Activated T-helper 1 cell treated with anti-CD3 and anti-CD28 coated beads, Interleukin-2, amount 50 U/mL, for 16 hours (primary cell): Measurements from ENCODE around the gene METTL15.
"Not testable (repeated sequence)": the region's sequence is repeated elsewhere in the genome, so short reads cannot be mapped to it uniquely, and the experiment has no call there.

Experiments
- DNase-seq, 2 donors: peaks; one replicate each; pipeline ENCODE4 v3.0.0-alpha.2; 2020; ENCODE audit warnings: low read depth in 1 of 2, low spot score in 1 of 2

METTL15 gene

DNA sequence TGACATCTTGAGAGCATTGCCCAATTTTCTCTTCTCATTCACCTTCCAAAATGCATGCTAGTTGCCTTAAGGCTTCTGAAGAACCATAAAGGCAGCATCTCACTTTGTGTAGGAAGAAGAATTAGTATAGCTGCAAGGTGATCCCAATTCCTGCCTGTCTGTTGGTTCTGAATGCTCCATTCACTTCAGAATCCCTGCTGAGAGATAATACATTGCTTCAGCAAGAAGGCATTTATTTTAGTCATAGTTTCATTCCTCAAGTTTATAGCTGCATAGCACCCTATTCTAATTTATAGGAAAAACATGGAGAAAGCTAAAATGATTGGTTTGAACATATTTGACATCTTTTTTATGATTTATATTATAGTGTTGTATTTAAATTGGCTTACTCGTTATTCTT, 181.3 kb downstream of the METTL15 start:
- DNase-seq, result no peak

DNA sequence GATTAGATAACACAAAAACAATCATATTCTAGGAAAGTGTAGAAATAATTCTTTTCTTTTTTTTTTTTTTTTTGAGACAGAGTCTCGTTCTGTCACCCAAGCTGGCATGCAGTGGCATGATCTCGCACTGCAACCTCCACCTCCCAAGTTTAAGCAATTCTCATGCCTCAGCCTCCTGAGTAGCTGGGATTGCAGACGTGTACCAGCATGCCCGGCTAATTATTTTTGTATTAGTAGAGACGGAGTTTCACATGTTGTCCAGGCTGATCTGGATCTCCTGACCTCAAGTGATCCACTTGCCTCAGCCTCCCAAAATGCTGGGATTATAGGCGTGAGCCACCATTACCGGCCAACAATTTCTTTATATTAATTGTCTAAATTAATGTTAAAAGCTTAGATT, 182.8 kb downstream of the METTL15 start:
- DNase-seq, result not testable (repeated sequence)

DNA sequence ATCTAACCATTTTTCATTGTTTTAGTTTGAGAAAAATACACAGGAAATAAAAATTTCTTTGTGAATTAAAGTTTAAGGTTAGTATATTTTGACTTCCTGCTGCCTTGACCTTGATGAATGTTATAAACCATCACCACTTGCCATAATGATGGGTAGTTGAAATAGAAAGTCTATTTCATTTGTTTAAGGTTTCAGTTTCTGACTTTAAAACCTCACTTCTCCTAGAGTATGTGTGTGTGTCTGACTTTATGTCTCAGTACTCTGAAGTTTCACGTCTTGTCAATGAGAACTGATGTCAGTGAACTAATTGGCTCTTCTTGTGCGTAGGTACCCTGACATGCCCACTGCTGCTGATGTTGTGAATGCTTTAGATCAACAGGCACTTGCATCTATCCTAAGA, 188.2 kb downstream of the METTL15 start:
- no peak for DNase-seq

DNA sequence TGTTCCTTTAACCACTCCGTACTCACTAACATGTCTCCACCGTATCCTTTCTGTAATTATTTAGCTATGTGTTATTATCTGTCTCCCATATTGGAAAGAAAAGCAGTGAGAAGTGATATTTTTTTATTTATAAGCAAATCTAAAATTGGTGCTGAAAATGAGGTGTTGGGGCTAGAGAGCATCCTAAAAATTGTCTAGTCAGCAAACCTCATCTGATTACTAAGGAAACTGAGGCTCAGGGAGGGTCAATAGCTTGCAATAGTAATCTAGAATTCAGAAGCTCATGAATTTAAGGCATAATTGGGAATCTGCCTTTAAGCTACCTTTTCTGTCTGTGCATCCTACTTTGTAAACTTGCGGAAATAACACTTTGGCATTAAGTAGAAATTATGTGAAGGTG, 190.0 kb downstream of the METTL15 start:
- no peak for DNase-seq

DNA sequence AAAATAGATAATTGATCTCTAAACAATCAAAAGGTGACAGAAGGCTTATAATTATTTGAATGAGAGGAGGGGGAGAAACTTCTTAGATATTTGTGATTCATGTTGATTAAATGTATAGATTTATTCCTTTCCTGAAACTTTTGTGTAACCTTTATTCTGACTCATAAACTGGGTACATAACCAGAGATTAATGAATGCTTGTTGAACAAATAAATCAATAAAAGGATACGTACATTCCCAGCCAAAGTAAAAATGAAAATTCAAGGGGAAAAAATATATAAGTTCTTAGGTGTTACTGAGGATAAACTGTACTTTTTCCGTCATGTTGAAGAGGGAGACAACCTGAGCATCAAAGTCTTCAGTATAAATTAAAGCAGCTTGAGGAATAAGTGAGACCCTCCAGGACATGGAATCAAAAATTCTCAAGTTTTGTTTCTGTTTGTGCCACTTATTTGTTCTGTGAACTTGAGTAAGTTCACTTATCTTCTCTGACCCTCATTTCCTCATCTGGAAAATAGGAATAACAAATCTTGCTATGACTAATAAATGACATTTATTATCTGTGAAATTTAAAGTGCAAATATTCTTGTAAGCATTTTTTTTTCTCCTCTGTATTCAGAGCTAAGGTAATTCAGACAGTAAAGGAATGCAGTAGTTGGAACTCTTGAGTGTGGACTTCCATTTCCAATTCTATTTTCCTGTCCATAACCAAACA, 195.4 kb downstream of the METTL15 start:
- DNase-seq, result no peak

DNA sequence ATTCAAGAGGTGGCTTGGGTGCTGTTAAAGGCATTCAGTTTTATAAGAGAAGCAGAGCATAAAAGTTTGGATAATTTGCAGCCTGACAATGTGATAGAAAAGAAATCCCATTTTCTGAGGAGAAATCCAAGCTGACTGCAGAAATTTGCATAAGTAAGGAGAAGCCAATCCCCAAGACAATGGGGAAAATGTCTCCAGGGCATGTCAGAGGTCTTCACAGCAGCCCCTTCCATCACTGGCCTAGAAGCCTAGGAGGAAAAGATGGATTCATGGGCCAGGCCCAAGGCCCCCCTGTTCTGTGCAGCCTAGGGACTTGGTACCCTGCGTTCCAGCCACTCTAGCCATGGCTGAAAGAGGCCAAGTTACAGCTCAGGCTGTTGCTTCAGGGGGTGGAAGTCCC, 207.3 kb downstream of the METTL15 start:
- DNase-seq, result no peak

DNA sequence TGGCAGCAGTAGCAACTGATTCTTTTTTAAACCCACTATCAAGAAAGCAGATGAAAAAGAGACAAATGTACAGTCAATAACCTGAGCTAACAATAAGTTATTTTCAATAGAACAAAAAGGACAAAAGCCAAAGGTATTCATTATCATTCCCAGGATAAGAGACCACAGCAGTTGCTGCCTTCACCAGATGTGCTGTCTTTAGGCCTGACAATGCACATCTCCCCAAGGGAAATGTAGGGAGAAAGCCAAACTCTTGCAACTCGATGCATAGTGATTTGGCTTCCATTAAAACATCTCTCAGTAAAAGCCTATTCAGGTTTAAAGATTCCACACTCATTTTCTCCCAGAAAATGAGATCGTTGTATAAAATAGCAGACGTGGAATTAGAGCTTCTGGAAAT, 210.7 kb downstream of the METTL15 start:
- DNase-seq, result no peak

DNA sequence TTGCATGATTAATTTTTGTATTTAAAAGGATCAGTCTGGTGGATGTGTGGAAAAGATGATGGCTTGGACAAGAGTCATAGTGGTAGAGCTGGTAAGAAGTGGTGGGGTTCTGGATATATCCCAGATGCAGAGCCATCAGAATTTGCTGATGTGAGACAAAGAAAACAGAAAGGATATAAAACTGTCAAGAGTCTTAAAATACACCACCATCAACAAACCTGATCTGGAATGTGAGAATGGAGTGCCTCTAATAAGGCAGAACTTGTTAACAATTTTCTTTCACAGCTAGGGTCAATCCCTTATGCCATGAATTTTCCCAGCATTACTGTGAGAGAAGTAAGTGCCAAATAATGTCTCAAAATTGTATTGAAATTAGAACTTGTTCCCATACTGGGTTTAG, 215.4 kb downstream of the METTL15 start:
- no peak for DNase-seq

DNA sequence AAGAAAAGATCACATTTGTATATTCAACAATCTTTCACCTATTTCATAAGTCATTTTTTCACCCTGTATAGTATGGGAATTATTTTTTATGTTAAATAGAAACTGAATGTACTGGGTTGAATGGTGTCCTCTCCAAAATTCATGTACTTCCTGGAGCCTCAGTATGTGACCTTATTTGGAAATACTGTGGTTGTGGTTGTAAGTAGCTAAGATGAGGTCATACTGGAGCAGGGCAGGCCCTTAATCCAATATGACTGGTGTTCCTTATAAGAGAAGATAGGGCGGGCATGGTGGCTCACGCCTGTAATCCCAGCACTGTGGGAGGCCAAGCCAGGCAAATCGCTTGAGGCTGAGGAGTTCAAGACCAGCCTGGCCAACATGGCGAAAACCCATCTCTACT, 224.2 kb downstream of the METTL15 start:
- not testable (repeated sequence) for DNase-seq

DNA sequence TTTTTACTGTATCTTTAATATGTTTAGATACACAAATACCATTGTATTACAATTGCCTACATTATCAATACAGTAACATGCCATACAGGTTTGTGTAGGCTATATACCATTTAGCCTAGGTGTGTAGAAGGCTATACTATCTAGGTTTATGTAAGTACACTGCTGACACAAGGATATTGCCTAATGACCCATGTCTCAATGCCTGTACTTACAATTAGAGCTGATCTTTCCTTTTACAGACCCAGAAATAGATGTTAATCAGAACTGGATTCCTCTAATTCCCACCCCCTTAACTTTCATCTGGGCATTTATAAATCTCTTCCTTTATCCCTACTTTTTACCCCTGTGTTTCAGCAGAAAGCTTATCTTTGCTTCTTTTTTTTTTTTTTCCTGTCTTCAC, 229.5 kb downstream of the METTL15 start:
- no peak for DNase-seq

DNA sequence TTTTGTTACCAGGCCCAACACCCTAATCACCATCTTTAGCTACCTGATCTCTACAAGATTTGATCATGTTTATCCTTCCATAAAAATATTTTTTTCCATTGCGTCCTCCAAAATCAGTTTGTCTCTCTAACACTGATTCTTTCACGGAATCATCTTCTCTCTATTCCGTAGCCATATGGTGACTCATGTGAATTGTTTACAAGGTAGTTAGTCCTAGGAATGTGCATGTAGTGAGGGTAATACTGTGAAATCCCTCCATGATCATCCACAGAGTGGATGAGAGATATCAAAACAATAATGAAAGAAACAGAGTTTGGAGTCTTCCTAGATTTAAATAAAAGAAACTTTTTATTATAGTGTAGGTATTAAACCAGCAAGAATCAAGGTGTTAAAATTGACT, 230.2 kb downstream of the METTL15 start:
- no peak for DNase-seq

DNA sequence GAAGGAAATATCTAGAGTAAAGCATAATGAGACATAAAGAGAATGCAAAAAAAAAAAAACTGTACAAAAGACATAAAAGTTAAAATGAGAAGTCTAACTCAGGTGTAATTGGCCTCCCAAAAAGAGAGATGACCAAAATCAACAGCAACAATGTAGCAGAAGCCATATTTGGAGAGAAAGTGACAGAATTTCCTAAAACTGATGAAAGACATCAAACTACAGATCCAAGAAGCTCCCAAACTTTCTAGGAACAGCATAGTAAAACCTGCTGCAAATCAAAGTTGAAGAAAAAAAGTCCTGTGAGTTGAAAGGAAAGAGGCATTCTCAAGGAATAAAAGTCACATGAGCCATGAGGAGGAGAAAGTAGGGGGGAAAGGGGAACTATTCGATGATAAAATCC, 231.3 kb downstream of the METTL15 start:
- no peak for DNase-seq

DNA sequence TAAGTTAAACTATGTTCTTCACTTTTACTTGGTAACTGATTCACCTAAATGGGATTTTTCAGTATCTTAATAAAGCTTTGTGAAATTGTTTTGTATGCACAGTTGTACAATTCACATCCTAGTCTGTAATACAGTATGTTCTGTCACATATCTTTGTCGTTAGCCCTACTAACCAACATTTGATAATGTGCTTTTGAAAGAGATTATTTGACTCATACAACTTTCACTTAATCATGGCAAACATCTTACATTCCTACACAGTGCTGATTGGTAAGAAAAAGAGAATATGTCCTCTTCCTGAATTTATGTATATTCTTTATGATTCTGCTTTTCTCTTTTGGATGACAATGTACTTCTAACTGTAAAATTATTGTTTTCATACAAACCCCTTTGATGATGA, 234.5 kb downstream of the METTL15 start:
- DNase-seq, result no peak

DNA sequence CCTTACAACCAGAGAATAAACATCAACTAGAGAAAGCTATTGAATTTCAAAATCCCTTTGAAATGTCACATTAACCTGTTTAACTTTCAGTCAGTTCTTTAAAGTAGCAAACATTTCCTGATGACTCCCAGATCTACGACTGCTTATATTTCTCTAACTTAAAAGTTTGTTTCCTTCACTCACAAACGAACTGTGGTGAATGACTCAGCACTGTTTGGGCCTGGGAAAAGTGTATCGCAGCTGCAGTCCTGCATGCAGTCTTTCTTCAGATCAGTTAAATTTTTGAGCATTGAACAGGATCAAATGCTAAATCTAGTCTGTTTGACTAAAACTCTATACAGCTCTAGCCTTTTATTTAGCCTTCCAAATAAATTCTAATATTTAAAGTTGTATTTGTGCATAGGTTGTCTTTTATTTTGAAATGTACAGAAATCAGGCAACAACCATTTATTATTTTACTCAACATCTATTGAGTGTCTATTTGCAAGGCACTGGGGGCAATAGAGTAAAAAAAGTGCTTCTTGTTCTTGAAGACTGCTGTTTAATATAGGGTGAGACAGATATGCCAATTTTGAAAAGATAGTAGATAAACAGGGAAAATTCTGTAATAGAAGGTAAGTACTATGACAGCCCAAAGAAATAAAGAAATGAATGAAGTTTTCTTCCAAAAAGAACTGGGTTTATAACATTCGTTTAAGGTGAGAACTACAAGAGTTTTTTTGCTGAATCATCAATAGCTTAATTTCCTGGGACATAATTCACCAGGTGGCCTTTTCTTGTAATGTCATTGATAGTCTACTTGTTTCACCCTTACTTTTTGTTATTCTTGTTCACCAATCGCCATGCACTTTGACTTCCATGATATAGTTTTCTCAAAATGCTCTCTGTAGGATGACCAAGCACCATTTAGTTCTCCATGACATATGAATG, 235.4 kb downstream of the METTL15 start:
- no peak for DNase-seq

DNA sequence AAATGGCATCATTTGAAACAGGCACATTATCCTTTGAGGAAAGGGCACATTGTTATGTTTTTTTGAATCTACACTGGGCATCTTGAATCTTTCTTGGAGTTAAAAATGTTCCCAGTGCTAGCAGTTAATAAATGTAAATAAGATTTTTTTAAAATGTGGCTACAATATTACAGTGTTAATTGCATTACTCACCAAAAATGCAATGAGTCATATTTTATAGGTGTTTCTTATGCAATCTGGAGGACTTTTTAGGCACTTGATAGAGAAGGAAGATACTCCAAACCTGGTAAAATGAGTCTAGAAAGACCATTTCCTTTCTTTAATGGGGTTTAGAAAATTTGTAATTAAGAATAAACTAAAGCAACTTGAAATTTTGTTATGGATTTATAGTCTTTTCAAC, 238.0 kb downstream of the METTL15 start:
- DNase-seq, result no peak

DNA sequence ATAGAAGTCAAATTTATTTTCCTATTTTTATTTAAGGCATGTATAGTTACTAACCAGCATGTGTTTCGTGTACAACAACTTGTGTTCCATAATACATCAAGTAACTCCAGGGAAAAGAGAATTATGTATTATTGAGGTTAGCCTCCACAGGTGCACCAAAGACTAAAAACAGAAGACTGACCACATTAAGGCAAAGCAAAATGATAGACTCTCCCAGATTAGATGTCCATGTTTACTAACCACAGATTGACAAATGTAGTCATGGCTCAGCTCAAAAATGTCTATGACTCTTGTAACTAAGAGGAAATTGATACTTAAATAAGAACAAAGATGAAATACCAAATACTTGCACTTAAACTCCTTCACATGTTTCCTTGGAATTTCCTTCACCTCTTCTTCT, 238.5 kb downstream of the METTL15 start:
- DNase-seq, result no peak

DNA sequence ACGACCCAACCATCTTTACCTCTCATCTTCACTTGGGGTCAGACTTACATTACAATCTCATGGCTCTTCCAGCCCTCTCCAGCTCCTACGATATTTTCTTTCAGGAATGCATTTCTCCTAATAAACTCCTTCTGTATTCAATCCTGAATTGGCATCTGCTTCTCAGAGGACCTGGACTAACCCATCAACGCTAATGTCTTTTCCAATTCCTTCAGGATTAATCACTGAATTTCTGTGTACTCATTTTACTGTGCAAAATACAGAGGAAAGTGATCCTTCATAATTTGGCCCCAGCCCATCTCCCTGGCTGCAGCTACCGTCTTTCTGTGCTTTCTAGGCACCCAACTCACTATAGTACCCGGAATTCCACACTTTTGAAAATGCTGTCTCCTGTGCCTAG, 239.2 kb downstream of the METTL15 start:
- DNase-seq, result no peak

DNA sequence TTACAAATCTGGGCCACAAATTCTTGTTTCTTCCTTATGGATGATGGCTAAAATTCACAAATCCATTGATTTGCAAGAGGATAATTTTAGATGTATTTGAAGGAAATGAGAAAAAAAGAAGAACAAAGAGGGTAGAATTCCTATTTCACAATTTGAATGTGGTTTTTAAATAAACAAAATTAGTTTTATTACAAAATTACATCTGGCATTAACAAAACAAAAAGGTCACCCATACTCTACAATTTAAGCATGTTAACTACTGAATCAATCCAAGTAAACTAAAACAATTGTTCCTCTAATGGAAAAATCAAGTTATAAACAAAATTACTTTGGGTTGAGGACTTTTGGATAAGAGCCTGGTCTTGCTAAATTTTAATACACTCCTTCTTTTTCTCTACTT, 242.0 kb downstream of the METTL15 start:
- no peak for DNase-seq

DNA sequence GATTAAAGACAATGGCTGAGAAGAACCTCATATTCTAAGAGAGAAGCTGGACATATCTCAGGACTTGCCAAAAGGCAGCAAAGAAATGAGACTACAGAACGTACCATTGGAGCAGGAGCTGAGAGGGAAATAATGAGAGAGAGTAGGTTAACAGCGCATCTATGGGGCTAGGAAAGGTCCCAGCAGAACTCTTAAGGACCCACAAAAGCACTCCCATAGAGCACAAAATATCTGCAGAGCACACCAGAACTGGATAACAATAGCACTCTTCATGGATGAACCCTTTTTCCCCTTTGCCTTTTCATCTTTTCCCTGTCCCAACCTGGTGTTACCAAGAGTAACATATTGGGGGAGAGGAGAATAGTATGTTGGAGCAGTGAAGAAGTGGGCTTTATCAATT, 245.8 kb downstream of the METTL15 start:
- no peak for DNase-seq

DNA sequence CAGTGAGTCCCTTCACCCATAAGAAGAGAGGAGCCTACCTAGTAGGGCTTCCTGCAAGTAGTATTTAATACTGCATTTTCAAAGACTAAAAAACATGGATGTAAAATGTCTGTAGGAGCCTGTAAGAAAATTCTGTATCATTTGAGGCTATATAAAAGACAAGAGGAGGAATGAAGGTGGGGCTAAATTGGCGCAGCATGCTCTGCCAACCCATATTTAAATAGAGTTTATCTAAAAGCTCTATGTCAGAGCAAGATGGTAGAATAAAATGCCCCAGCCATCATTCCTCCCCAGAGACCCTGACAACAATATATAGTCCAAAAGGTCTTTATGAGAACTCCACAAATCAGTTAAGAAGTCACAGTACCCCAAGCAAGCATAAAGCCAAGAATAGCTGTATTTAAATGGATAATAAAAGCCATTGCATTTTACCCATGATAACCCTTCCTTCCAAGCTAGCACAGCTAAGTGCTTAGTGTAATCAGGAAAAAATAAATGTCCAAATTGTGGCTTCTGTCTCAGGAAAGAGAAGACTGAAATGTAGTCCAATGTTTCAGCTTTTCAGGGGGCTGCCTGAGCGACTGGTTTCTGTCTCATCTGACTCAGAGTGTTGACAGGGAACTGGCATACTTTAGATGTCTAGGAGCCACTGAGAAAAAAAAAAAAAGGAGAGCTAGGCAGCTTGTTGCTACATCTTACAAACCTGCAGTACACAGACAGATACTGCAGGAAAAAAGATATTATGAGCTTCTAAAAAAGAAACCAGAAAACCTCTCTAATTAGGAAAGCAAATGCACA, 258.6 kb downstream of the METTL15 start:
- no peak for DNase-seq

DNA sequence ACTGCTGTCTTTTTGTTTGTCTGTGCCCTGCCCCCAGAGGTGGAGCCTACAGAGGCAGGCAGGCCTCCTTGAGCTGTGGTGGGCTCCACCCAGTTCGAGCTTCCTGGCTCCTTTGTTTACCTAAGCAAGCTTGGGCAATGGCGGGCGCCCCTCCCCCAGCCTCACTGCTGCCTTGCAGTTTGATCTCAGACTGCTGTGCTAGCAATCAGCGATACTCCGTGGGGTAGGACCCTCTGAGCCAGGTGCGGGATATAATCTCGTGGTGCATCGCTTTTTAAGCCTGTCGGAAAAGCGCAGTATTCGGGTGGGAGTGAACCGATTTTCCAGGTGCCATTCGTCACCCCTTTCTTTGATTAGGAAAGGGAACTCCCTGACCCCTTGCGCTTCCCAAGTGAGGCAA, 269.9 kb downstream of the METTL15 start:
- not testable (repeated sequence) for DNase-seq
